ENCODE results near the gene GNAI1.
A peak's percentile ranks its signal among the peaks of the same experiment; 100 is the strongest.

The GNAI1 gene

DNA sequence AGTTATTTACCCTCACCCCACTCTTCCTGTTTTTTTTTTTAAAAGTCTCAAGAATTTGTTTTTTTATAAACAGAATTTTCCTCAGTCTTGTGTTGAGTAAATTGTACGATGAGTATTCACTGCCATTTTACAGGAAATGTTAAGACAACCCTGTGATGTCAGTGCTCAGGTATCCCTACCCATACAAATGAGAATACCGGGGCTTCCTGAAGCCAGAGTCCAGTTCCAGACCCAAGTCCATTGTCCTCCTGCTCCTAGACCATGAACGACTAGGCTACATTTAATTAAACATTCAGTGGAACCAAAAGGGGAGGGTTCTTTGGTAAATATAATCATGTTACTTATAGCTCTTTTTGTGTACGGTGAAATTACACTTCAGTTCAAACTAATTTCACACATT lies 79.2 kb downstream of the GNAI1 start:
- DNase-seq (ENCODE audit: low spot score), result no peak

DNA sequence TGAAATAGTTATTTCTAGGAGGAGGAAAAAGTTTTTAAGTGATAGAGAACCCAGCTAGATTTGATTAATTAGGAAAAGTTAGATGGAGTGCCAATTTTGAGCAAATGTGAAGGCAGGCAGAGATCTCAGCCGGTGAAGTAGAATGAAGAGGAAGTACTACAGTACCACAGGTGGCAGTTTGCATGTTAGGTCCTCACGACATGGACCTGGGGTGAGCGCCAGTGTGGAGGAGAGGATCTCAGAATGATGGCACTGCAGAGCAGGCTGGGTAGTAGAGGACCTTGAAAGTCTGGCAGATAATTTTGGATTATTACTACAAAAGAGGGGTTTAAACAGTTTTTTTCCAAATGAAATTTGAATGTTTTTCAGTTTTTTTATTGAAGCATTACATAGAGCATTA lies 81.1 kb downstream of the GNAI1 start:
- DNase-seq (ENCODE audit: low spot score), result no peak

GRCh38 chr7:80216996-80217842 lies 82.6 kb downstream of the GNAI1 start:
- no peak for DNase-seq (ENCODE audit: low spot score)

- DNase-seq (ENCODE audit: low spot score), result no peak
Measured at GRCh38 chr7:80218723-80219122, 84.1 kb downstream of the GNAI1 start.

- no peak for DNase-seq (ENCODE audit: low spot score)
Measured at GRCh38 chr7:80220022-80220634, 85.5 kb downstream of the GNAI1 start.

GRCh38 chr7:80224415-80224814 lies 89.8 kb downstream of the GNAI1 start:
- DNase-seq (ENCODE audit: low spot score), result peak; percentile 55

DNA sequence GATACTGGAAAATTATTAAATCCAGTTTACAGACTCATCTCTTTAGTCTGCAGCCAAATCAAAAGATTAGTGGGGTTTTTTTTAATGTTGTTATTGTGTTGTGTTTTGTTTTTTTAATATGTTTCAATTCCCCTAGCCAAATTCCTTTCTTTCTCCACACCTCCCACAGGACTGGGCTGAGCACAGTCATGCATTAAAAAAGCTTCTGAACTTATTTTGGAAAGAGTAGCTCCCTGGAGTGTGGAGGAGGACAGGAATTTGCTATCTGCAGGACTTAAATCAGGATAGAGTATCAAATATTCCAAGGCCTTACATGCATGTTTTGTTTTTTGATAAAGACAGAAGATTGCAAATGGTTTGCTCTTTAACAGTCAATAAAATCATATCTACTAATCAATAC lies 90.7 kb downstream of the GNAI1 start:
- DNase-seq (ENCODE audit: low spot score), result no peak

DNA sequence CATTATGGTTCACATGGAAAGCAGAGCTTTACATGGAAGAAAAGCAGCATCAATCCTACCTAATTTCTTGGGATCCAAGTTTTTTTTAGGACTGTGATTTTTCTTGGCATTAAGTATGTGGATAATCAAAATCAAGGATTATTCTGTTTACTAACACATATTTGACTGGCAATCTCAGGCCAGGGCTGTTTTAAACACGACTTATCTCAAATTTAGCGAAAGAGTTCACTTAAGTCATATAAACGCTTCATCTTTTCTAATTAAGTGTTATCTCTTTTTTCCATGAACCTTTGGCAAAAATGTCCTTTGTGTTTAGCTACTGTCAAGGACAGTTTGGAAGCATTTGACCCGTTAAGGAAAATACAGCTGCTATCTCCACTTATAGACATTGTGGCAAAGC lies 92.0 kb downstream of the GNAI1 start:
- DNase-seq (ENCODE audit: low spot score), result no peak

GRCh38 chr7:80230327-80230726 lies 95.7 kb downstream of the GNAI1 start:
- DNase-seq (ENCODE audit: low spot score), result no peak

DNA sequence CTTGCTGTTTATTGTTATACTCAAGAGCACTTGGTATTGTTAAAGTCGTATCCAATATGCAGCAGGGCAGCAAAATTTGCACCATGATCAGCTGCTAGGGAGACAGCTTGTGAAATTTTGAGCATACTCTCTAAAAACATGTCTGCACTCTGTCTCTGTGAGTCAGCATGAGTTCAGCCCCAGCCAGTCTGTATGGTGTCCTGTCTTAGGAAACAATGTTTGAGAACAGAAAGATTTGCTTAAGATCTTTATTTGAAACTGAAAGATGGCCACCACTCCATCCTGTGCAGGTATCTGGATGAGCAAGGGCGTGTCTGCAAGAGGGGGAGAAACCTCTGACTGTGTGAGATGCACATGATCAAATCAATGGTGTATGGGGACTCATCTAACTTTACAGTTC lies 97.1 kb downstream of the GNAI1 start:
- DNase-seq (ENCODE audit: low spot score), result no peak

DNA sequence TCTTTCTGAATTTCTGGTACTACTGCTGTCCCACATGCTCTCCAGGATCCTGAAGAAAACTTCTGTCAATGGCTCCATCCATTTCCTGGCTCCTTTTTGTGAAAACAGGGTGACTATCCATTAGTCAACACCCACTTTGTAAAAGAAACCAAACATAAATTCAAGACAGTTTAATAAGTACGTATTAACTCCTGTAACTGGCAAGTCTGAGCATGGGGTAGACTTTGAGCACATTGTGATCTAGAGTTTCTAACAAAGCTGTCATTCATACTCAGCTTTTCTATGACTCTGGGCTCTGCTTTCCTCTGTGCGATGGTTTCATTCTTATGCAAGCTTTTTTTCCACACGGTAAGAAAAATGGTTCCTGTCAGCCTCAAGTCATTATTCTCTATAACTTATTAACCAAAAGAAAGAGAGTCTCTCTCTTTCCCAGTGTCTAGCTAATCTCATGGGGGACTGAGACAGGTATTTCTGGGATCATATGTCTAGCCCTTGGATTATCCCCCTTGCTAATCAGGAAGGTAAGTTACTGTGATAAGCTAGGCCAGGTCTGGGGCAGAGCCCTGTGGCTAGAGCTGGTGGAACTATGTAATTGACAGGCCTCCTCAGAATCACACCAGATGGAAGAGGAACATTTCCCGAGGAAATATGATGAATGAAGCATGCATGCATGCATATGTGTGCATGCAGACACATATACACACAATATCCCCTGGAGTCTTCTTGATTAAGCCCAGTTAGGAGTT lies 98.5 kb downstream of the GNAI1 start:
- DNase-seq (ENCODE audit: low spot score), result no peak

GRCh38 chr7:80235334-80235733 lies 100.7 kb downstream of the GNAI1 start:
- DNase-seq (ENCODE audit: low spot score), result no peak

GRCh38 chr7:80236681-80237080 lies 102.0 kb downstream of the GNAI1 start:
- DNase-seq (ENCODE audit: low spot score), result no peak

DNA sequence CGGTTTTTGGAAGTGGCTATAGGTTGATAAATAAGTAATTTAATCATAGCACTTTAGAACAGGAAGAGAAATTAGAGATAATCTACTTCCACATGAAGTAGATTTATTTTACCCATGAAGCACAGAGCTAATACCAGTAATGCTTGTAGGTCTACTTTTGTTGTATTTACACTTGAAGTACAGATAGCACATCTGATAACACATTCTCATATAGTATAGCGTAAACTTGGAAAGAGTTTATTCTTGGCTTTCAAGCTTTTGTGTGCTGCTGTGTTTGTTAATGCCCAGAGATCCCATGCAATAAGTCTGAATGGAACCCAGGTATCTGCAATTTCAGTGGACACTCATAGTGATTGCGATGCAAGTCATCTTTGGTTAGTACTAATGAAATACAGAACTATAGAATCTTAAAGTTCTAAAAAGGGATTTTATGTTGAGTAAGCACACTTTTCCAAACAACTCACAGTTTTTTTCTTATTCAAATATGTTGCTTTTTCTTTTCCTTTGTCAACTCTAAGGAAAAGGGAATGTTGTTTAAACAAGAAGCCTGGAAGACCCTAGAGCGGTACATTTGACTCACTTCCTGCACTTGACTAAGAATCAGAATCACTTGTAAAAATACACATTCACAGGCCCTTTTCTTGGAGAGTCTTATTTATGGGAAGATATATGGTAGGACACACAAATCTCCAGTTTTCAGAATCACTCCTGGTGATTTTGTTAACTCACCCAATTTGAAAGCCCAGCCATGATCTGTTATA lies 105.8 kb downstream of the GNAI1 start:
- DNase-seq (ENCODE audit: low spot score), result no peak

DNA sequence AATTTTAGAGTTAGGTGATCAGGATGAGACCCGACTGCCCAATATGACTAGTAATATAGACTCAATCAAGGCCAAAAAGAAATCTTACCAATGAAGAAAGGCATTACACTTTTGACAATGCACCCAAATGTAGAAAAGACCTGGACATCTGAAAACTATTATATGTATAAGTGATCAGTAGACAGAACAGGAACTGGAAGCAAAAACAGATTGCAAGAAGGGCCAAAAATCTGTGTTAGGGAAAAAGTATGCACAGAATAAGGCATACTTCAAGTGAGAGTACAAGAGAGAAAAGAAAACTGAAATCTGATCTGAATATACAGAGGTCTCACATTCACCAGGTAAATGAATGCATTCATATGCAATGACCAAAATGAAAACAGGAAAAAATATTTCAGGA lies 107.0 kb downstream of the GNAI1 start:
- DNase-seq (ENCODE audit: low spot score), result no peak

GRCh38 chr7:80243425-80243824 lies 108.8 kb downstream of the GNAI1 start:
- DNase-seq (ENCODE audit: low spot score), result no peak

GRCh38 chr7:80244206-80244916 lies 109.7 kb downstream of the GNAI1 start:
- peak; percentile 79 for DNase-seq (ENCODE audit: low spot score)

DNA sequence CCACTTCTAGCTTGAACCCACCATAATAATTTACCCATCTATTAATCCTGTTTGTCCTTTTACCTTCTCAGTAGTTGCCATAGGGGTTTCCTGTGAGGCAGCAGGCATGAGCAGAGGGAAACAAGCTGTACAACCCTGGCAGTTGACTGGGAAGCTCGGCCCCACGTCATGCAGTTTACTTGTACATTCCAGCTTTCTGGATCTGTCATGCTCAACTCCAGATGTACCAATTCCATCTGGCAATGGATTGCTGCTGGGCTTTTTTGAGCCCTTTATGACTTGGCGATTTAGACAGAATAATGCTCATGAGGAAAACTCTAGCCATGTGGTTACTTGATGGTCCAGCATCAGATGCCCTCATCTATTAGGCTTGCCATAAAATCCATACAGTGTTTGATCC lies 112.5 kb downstream of the GNAI1 start:
- no peak for DNase-seq (ENCODE audit: low spot score)

- DNase-seq (ENCODE audit: low spot score), result no peak
Measured at GRCh38 chr7:80247891-80248290, 113.3 kb downstream of the GNAI1 start.

DNA sequence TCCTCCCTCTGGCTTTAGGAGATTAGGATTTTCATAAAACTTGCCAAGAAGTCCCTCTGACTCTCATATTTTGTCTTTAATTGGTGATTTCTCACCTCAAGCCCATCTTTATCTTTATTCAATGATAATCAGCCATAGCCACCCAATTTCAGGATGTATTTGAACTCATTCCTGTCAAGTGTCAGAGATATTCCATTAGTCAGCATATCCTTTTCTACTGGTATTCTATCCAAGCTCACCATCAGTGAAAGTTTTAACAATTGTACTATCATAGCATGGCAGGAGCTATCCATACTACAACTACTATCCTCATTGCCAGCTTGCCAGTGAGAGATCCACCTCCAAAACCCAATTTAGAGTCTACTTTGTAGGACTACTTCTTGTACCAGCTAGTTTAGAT lies 114.6 kb downstream of the GNAI1 start:
- no peak for DNase-seq (ENCODE audit: low spot score)

DNA sequence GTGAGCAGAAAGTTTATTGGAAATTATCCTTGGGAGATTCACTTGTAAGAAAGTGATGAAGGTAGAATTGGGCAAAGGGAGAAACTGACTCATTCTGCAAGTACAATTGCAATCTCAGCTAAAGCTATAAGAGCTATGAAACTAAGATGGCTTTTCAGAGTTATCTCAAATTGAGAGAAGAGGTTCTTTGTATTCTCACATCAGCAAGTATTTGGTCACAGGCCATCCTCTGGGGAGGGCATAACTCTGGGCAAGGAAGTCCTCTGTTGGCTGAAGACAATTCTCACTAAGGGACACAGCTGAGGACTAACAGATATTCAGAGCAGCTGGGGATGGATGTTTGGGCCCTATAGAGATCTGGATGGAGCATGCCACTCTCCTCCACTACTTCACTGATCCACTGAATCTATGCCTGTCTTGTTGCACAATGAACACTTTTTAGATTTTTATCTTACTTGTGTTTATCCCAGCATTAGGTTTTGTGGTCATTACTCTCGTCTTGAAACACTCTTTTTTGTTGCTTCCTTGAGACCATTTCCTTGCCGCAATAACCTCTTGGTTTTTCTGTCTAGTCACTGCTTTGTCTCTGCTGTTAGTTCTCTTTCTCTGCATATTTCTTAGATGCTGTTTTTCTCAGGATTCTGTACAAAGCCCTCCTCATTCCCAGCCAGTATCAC lies 115.1 kb downstream of the GNAI1 start:
- peak; percentile 44 for DNase-seq (ENCODE audit: low spot score)

Measured in pons (tissue), 1 donor.